ENCODE data around the gene MLLT3.

Gene MLLT3

GRCh38 chr9:20622330-20623020 lies at the start of gene MLLT3:
Gene MLLT3, minus strand, starts transcription at chr9:20622499.
- no peak for TF ChIP-seq CTCF (IDR thresholded peaks at IDR 0.05; ENCODE audit: control extremely low read depth, extremely low read depth, low read depth, missing control alignments)
- ChIA-PET CTCF (interaction anchor here (0.9 to 2.4 kb wide), 18 partner anchors 8 to 488 kb away, joined by 3 to 15 read pairs (median 3); no protein-coding TSS in a partner anchor), POLR2A (interaction anchor here (0.6 to 1.8 kb wide), 5 partner anchors 22 to 84 kb away, joined by 3 to 13 read pairs (median 6); partner anchors contain the start of gene FOCAD)
- peak; percentile 95 for DNase-seq (ENCODE audit: extremely low spot score)

- no peak for TF ChIP-seq CTCF (IDR thresholded peaks at IDR 0.05; ENCODE audit: control extremely low read depth, extremely low read depth, low read depth, missing control alignments)
- DNase-seq (ENCODE audit: extremely low spot score): no peak
- ChIA-PET POLR2A (no interaction called here), CTCF (interaction anchor here (1.0 to 1.7 kb wide), 3 partner anchors 9 to 47 kb away, joined by 3 to 12 read pairs (median 4); partner anchors contain the start of gene FOCAD)
Observed at GRCh38 chr9:20671635-20672034, 49.3 kb upstream of the MLLT3 start.

- TF ChIP-seq CTCF (IDR thresholded peaks at IDR 0.05; ENCODE audit: control extremely low read depth, extremely low read depth, low read depth, missing control alignments): no peak
- ChIA-PET CTCF (interaction anchor here (1.1 to 1.7 kb wide), 3 partner anchors 10 to 20 kb away, joined by 3 to 12 read pairs (median 4); partner anchors contain the start of gene FOCAD), POLR2A (no interaction called here)
- no peak for DNase-seq (ENCODE audit: extremely low spot score)
Observed at GRCh38 chr9:20670395-20670794, 48.1 kb upstream of the MLLT3 start.

- ChIA-PET POLR2A (no interaction called here), CTCF (interaction anchor here (1.0 to 1.5 kb wide), 3 partner anchors 16 to 40 kb away, joined by 3 to 4 read pairs (median 3); partner anchors contain the start of gene FOCAD)
- no peak for DNase-seq (ENCODE audit: extremely low spot score)
- no peak for TF ChIP-seq CTCF (IDR thresholded peaks at IDR 0.05; ENCODE audit: control extremely low read depth, extremely low read depth, low read depth, missing control alignments)
Observed at GRCh38 chr9:20664501-20664900, 42.2 kb upstream of the MLLT3 start.

GRCh38 chr9:20663133-20663532 lies 40.8 kb upstream of the MLLT3 start:
- TF ChIP-seq CTCF (IDR thresholded peaks at IDR 0.05; ENCODE audit: control extremely low read depth, extremely low read depth, low read depth, missing control alignments): no peak
- ChIA-PET CTCF (interaction anchor here (1.5 to 1.8 kb wide), 2 partner anchors 11 to 17 kb away, joined by 4 to 6 read pairs; no protein-coding TSS in a partner anchor), POLR2A (no interaction called here)
- DNase-seq (ENCODE audit: extremely low spot score): no peak

GRCh38 chr9:20662156-20662555 lies 39.9 kb upstream of the MLLT3 start:
- ChIA-PET POLR2A (interaction anchor here (0.9 kb wide), 1 partner anchor 22 kb away, joined by 3 read pairs; the partner anchor contains the start of gene FOCAD), CTCF (interaction anchor here (1.0 to 1.8 kb wide), 3 partner anchors 12 to 18 kb away, joined by 3 to 6 read pairs (median 4); no protein-coding TSS in a partner anchor)
- DNase-seq (ENCODE audit: extremely low spot score): no peak
- no peak for TF ChIP-seq CTCF (IDR thresholded peaks at IDR 0.05; ENCODE audit: control extremely low read depth, extremely low read depth, low read depth, missing control alignments)
